ENCODE measurements around the gene SULT2A1. TPM values are rescaled to one million over a fixed set of nuclear protein-coding genes. Genes with fewer than 3 reads are reported as not detected.

The SULT2A1 gene
- total RNA-seq, 1 experiment from 2014 or later: 0.27 TPM

GRCh38 chr19:47896773-47897172 is 10.7 kb upstream of the SULT2A1 start:
- Histone ChIP-seq H3K4me3 (replicated peaks in 1 of 2; ENCODE audit: low read depth in 1 of 2, low read length in 2 of 2) (no peak overlapping the region), H3K27me3 (ENCODE audit: insufficient read depth, low read length) (no peaks in the 10 kb centered on the region), H3K9ac (ENCODE audit: low read length) (no peak overlapping the region), H2AFZ (ENCODE audit: low read depth, low read length, poor library complexity, severe bottlenecking) (no peak overlapping the region), H3K36me3 (ENCODE audit: control insufficient read depth in 1 of 2, insufficient read depth in 2 of 2, low read length in 2 of 2) (no peaks in the 10 kb centered on the region), H3K9me3 (ENCODE audit: control insufficient read depth in 1 of 2, insufficient read depth in 1 of 2, low read depth in 1 of 2, low read length in 2 of 2) (peaks cover 4 to 8% of the 10 kb centered on the region in 2 experiments; a peak in 1 of 4 replicates), H3K79me2 (ENCODE audit: insufficient read depth, low read length) (no peaks in the 10 kb centered on the region), H3K4me2 (ENCODE audit: low read length) (no peak overlapping the region), H3K27ac (ENCODE audit: low read depth, low read length) (no peak overlapping the region), H4K20me1 (ENCODE audit: insufficient read depth) (no peaks in the 10 kb centered on the region), H3K9me2 (ENCODE audit: insufficient read depth) (no peaks in the 10 kb centered on the region), H3K4me1 (ENCODE audit: control insufficient read depth in 1 of 2, insufficient read depth in 2 of 2, low read length in 2 of 2) (no peaks in the 10 kb centered on the region)
- RAD21 ChIA-PET (ENCODE audit: low non-redundant PET in 1 of 2, low total read pairs in 2 of 2, uncharacterized antibody in 2 of 2, unreplicated experiment in 2 of 2): no interaction called here
- TF ChIP-seq CTCF (IDR thresholded peaks at IDR 0.05 in 2 of 3, conservative IDR thresholded peaks at IDR 0.05 in 1 of 3; ENCODE audit: borderline replicate concordance in 1 of 3, insufficient read depth in 1 of 3, low read depth in 2 of 3, low read length in 2 of 3) (no peak), SP1 (IDR thresholded peaks at IDR 0.05; ENCODE audit: low read depth) (no peak), POLR2A (IDR thresholded peaks at IDR 0.05; ENCODE audit: borderline replicate concordance, extremely low read depth, insufficient read depth, insufficient read length) (no peak), SRF (IDR thresholded peaks at IDR 0.05; ENCODE audit: low read depth) (no peak), TCF7L2 (IDR thresholded peaks at IDR 0.05; ENCODE audit: borderline replicate concordance, extremely low read depth, insufficient read depth, insufficient read length) (no peak), MAX (IDR thresholded peaks at IDR 0.05) (no peak), EZH2 (IDR thresholded peaks at IDR 0.05) (no peak), REST (IDR thresholded peaks at IDR 0.05; ENCODE audit: low read depth) (no peak), ZFX (IDR thresholded peaks at IDR 0.05) (no peak), EZH2phosphoT487 (IDR thresholded peaks at IDR 0.05; ENCODE audit: borderline replicate concordance) (no peak), YY1 (IDR thresholded peaks at IDR 0.05; ENCODE audit: extremely low read depth, insufficient replicate concordance, low read depth, low read length) (no peak), ZNF274 (IDR thresholded peaks at IDR 0.05; ENCODE audit: low read depth, low read length) (no peak), ELF1 (IDR thresholded peaks at IDR 0.05; ENCODE audit: borderline replicate concordance, low read depth) (no peak), FOSL1 (IDR thresholded peaks at IDR 0.05; ENCODE audit: low read depth) (no peak), CEBPB (IDR thresholded peaks at IDR 0.05; ENCODE audit: low read depth) (no peak)
- BruUV-seq (replicated peaks): no TSS peak
- CTCF ChIA-PET: no interaction called here
- POLR2A ChIA-PET: no interaction called here
- no peak for ATAC-seq
- no peak for DNase-seq (ENCODE audit: low read depth, low spot score)
- intact Hi-C loops (cut with micrococcal nuclease): no loop called here
